PFSK-1 (cell line): ENCODE data around the gene ESRRG.

Experiments used
- FOXP2 ChIP-seq: optimal IDR thresholded peaks from 2 replicates; pipeline ENCODE3; 2011; ENCODE audit warnings: borderline replicate concordance, control low read depth, inconsistent platforms; ENCODE audit not compliant: insufficient read depth; ENCODE audit errors: extremely low read length, extremely low read depth
- POLR2AphosphoS5 ChIP-seq: IDR thresholded peaks from 2 replicates; pipeline ENCODE4 v1.6.1; 2012; ENCODE audit warnings: low read depth, mild to moderate bottlenecking, control low read depth, low read length, moderate library complexity
- REST ChIP-seq, 2 experiments: IDR thresholded peaks; 2 replicates each; pipeline versions ENCODE4 v1.6.1 to v1.8.0; 2011 to 2012; ENCODE audit warnings: low read depth in 2 of 2, low read length in 2 of 2, control low read depth in 1 of 2, inconsistent platforms in 1 of 2, mild to moderate bottlenecking in 1 of 2, moderate library complexity in 1 of 2; ENCODE audit not compliant: insufficient read depth in 1 of 2
- SIN3A ChIP-seq: IDR thresholded peaks from 2 replicates; pipeline ENCODE4 v1.6.1; 2012; ENCODE audit warnings: mild to moderate bottlenecking, low read length, moderate library complexity, borderline replicate concordance; ENCODE audit not compliant: insufficient read depth
- TAF1 ChIP-seq: IDR thresholded peaks from 2 replicates; pipeline ENCODE4 v1.6.1; 2012; ENCODE audit warnings: low read length, control low read depth, borderline replicate concordance; ENCODE audit not compliant: insufficient read depth

GRCh38 chr1:216651826-216652418 lies 71.3 kb downstream of the ESRRG start:
- TF ChIP-seq SIN3A (no peak), POLR2AphosphoS5 (no peak), REST (IDR thresholded peaks at IDR 0.05; ENCODE audit: insufficient read depth in 1 of 2, low read depth in 2 of 2, low read length in 2 of 2) (no peak), TAF1 (no peak), FOXP2 (no peak)
